Activated CD4-positive, alpha-beta T cell treated with anti-CD3 and anti-CD28 coated beads for 36 hours (primary cell): ENCODE measurements around the gene TMEM125. TPM values are rescaled to one million over a fixed set of nuclear protein-coding genes. Genes with fewer than 3 reads are reported as not detected.

Experiments used
- ATAC-seq: fragments of 200-7000 bp; cut with Tn5 transposase; one replicate; pipeline ENCODE4 v1.10.0; 2021; ENCODE audit warnings: mild to moderate bottlenecking, moderate library complexity
- CTCF ChIA-PET: fragments of 350-600 bp; sonication (Branson Sonifier 250); formaldehyde crosslinking; loops from one replicate; lab custom pipeline; 2021; ENCODE audit warnings: antibody characterized with exemption; lab: Charles Lee
- POLR2A ChIA-PET: fragments of 350-600 bp; sonication (Branson Sonifier 250); formaldehyde crosslinking; loops from one replicate; lab custom pipeline; 2021; ENCODE audit warnings: antibody characterized with exemption, inconsistent platforms; lab: Charles Lee
- DNase-seq: peaks from one replicate; pipeline ENCODE4 v3.0.0-alpha.2; 2020
- H3K27ac Mint-ChIP-seq: one replicate; pipeline ENCODE4 v1.8.0; 2021; ENCODE audit warnings: mixed read lengths
- H3K27me3 Mint-ChIP-seq: one replicate; pipeline ENCODE4 v1.8.0; 2021; ENCODE audit warnings: mixed read lengths
- H3K36me3 Mint-ChIP-seq: one replicate; pipeline ENCODE4 v1.8.0; 2021; ENCODE audit warnings: low read depth, mixed read lengths
- H3K4me1 Mint-ChIP-seq: one replicate; pipeline ENCODE4 v1.8.0; 2021; ENCODE audit warnings: mixed read lengths
- H3K4me3 Mint-ChIP-seq: one replicate; pipeline ENCODE4 v1.8.0; 2021; ENCODE audit warnings: mild to moderate bottlenecking, moderate library complexity, mixed read lengths
- H3K9me3 Mint-ChIP-seq: one replicate; pipeline ENCODE4 v1.8.0; 2021; ENCODE audit warnings: low read depth, mixed read lengths
- intact Hi-C, 2 experiments: fragments of 100-400 bp; cut with DNase I in 1 of 2; cut with micrococcal nuclease in 1 of 2; formaldehyde crosslinking; loops; one replicate each; pipeline versions ENCODE4 v1.14.2 to v1.15.1; 2022 to 2024; cut with DNase I, micrococcal nuclease
- total RNA-seq, 2 experiments: library from RNA; stranded (reverse); gene quantifications; one replicate each; pipeline ENCODE4 v1.2.3, GENCODE V29; 2021

TMEM125 gene
- total RNA-seq, 2 experiments from 2014 or later: not detected

GRCh38 chr1:43316738-43317520, 47.1 kb downstream of the TMEM125 start:
- POLR2A ChIA-PET: no interaction called here
- no peak for ATAC-seq
- Mint-ChIP-seq H3K27ac (no peak overlapping the region), H3K36me3 (no peaks in the 10 kb centered on the region), H3K4me3 (no peak overlapping the region), H3K9me3 (no peaks in the 10 kb centered on the region), H3K27me3 (no peaks in the 10 kb centered on the region), H3K4me1 (no peaks in the 10 kb centered on the region)
- no peak for DNase-seq
- CTCF ChIA-PET: no interaction called here
- intact Hi-C loops: no loop called here

GRCh38 chr1:43317817-43318471, 48.2 kb downstream of the TMEM125 start:
- Mint-ChIP-seq H3K9me3 (no peaks in the 10 kb centered on the region), H3K27ac (no peak overlapping the region), H3K27me3 (no peaks in the 10 kb centered on the region), H3K36me3 (no peaks in the 10 kb centered on the region), H3K4me1 (no peaks in the 10 kb centered on the region), H3K4me3 (no peak overlapping the region)
- ATAC-seq (no peak), DNase-seq (no peak)
- CTCF ChIA-PET: no interaction called here
- intact Hi-C loops: no loop called here
- POLR2A ChIA-PET: no interaction called here

- Mint-ChIP-seq H3K36me3 (no peaks in the 10 kb centered on the region), H3K27me3 (no peaks in the 10 kb centered on the region), H3K4me1 (no peaks in the 10 kb centered on the region), H3K9me3 (no peaks in the 10 kb centered on the region), H3K27ac (no peak overlapping the region), H3K4me3 (no peak overlapping the region)
- intact Hi-C loops: no loop called here
- POLR2A ChIA-PET: no interaction called here
- CTCF ChIA-PET: no interaction called here
- ATAC-seq (no peak), DNase-seq (no peak)
Observed at GRCh38 chr1:43318831-43319230, 49.0 kb downstream of the TMEM125 start.

GRCh38 chr1:43319288-43319687, 49.5 kb downstream of the TMEM125 start:
- intact Hi-C loops: no loop called here
- Mint-ChIP-seq H3K27ac (no peak overlapping the region), H3K27me3 (no peaks in the 10 kb centered on the region), H3K9me3 (peaks cover 2% of the 10 kb centered on the region), H3K4me1 (peaks cover 4% of the 10 kb centered on the region), H3K36me3 (no peaks in the 10 kb centered on the region), H3K4me3 (no peak overlapping the region)
- ChIA-PET CTCF (no interaction called here), POLR2A (no interaction called here)
- ATAC-seq (no peak), DNase-seq (no peak)

GRCh38 chr1:43319766-43320165, 50.0 kb downstream of the TMEM125 start:
- ChIA-PET CTCF (no interaction called here), POLR2A (no interaction called here)
- no peaks in the 10 kb centered on the region for H3K27me3 Mint-ChIP-seq
- no peaks in the 10 kb centered on the region for H3K36me3 Mint-ChIP-seq
- no peak overlapping the region for H3K27ac Mint-ChIP-seq
- H3K4me3 Mint-ChIP-seq: no peak overlapping the region
- DNase-seq (no peak), ATAC-seq (no peak)
- peaks cover 9% of the 10 kb centered on the region for H3K4me1 Mint-ChIP-seq
- intact Hi-C loops: no loop called here
- H3K9me3 Mint-ChIP-seq: peaks cover 6% of the 10 kb centered on the region

GRCh38 chr1:43321331-43321891, 51.6 kb downstream of the TMEM125 start:
- CTCF ChIA-PET: no interaction called here

GRCh38 chr1:43322506-43322905, 52.7 kb downstream of the TMEM125 start:
- DNase-seq: no peak
- no peaks in the 10 kb centered on the region for H3K27me3 Mint-ChIP-seq
- ChIA-PET POLR2A (no interaction called here), CTCF (no interaction called here)
- H3K4me1 Mint-ChIP-seq: peaks cover 19% of the 10 kb centered on the region
- intact Hi-C loops: no loop called here
- H3K4me3 Mint-ChIP-seq: no peak overlapping the region
- no peak overlapping the region for H3K27ac Mint-ChIP-seq
- no peak for ATAC-seq
- peaks cover 12% of the 10 kb centered on the region for H3K9me3 Mint-ChIP-seq
- H3K36me3 Mint-ChIP-seq: peaks cover 1% of the 10 kb centered on the region

More at GRCh38 chr1:43321331-43321891, 51.6 kb downstream of the TMEM125 start:
- peaks cover 10% of the 10 kb centered on the region for H3K4me1 Mint-ChIP-seq
- DNase-seq (no peak), ATAC-seq (no peak)
- no peak overlapping the region for H3K27ac Mint-ChIP-seq
- no peak overlapping the region for H3K4me3 Mint-ChIP-seq
- H3K9me3 Mint-ChIP-seq: peaks cover 11% of the 10 kb centered on the region
- H3K27me3 Mint-ChIP-seq: no peaks in the 10 kb centered on the region
- peaks cover 1% of the 10 kb centered on the region for H3K36me3 Mint-ChIP-seq
- intact Hi-C loops: no loop called here
- POLR2A ChIA-PET: no interaction called here

Other genes with a start within 250 kb of the TMEM125 start
- gene EBNA1BP2, start 97.7 kb upstream of the TMEM125 start, total RNA-seq: 100 to 1,000 TPM; 100 to 114 TPM
- gene CFAP57, start 97.7 kb upstream of the TMEM125 start, total RNA-seq: under 1 TPM in 1 of 2 experiments, not detected in 1; 0.11 TPM
- not detected for gene C1orf210, start 15.6 kb downstream of the TMEM125 start, total RNA-seq
- not detected for gene TIE1, start 31.0 kb downstream of the TMEM125 start, total RNA-seq
- gene MPL, start 67.8 kb downstream of the TMEM125 start, total RNA-seq: not detected
- gene CDC20, start 89.0 kb downstream of the TMEM125 start, total RNA-seq: 100 to 1,000 TPM; 158 to 163 TPM
- 10 to 100 TPM; 56.0 to 72.1 TPM for gene ELOVL1, start 98.0 kb downstream of the TMEM125 start, total RNA-seq
- 10 to 100 TPM; 32.3 to 36.6 TPM for gene MED8, start 119.8 kb downstream of the TMEM125 start, total RNA-seq
- gene SZT2, start 119.9 kb downstream of the TMEM125 start, total RNA-seq: 10 to 100 TPM; 33.6 to 36.3 TPM
- gene HYI, start 183.9 kb downstream of the TMEM125 start, total RNA-seq: 10 to 100 TPM; 10.8 to 13.5 TPM